ENCODE results near the gene KCNC4.

The KCNC4 gene

GRCh38 chr1:110209715-110210603 lies at the start of gene KCNC4:
KCNC4 (plus strand) TSS chr1:110210314; CDS start chr1:110211500, 1,186 bp downstream.
- DNase-seq (ENCODE audit: low read depth in 2 of 2, low spot score in 1 of 2): peak; percentile 62 to 82

DNA sequence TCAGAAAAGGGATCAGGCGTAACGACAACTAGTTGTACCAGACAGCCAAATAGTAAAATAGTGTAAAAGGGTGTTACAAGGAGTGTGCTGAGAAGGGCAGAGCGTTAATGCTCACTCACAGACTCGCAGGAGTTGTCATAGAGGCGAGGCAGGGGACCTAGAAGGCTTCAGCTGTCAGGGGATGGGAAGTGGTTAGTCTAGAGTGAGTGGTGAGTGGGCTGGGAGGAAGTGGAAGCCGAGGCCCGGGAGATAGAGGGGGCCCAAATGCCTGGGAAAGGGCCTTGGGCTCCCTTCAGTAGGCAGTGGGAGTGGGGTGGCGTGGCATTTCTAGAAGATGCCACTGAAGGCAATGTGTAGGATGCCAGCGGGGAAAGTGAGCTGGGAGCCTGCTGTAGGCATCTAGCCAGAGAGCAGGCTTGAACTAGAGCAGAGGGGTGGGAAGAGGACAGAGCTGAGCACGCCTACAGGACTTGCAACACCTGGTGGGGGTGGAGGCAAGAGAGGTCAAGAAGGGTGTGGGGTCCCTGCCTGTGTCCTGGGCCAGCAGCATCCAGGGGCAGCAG lies 49.5 kb upstream of the KCNC4 start:
- DNase-seq (ENCODE audit: low read depth in 2 of 2, low spot score in 1 of 2): no peak

DNA sequence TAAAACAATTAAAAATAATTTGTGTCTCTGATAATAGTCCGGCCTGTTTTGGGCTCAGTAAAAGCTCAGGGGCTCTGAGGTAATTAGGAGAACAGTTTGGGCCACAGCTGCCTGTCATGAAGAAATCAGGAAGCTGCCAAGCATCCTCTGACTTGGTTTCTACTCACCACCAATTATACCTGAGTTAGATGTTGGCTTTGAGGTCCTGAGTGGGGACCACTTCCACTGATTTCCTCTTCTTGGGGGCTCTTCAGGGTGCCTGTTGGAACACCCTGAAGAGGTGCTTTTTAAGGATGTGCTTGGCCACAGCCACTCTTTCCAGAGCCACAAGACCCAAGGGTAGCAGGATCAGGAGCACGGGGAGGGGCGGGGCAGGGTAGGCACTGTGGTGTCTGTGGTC lies 48.9 kb upstream of the KCNC4 start:
- no peak for DNase-seq (ENCODE audit: low read depth in 2 of 2, low spot score in 1 of 2)

GRCh38 chr1:110161849-110162248 lies 48.3 kb upstream of the KCNC4 start:
- no peak for DNase-seq (ENCODE audit: low read depth in 2 of 2, low spot score in 1 of 2)

- DNase-seq (ENCODE audit: low read depth in 2 of 2, low spot score in 1 of 2): no peak
Observed at GRCh38 chr1:110163591-110163990, 46.5 kb upstream of the KCNC4 start.

DNA sequence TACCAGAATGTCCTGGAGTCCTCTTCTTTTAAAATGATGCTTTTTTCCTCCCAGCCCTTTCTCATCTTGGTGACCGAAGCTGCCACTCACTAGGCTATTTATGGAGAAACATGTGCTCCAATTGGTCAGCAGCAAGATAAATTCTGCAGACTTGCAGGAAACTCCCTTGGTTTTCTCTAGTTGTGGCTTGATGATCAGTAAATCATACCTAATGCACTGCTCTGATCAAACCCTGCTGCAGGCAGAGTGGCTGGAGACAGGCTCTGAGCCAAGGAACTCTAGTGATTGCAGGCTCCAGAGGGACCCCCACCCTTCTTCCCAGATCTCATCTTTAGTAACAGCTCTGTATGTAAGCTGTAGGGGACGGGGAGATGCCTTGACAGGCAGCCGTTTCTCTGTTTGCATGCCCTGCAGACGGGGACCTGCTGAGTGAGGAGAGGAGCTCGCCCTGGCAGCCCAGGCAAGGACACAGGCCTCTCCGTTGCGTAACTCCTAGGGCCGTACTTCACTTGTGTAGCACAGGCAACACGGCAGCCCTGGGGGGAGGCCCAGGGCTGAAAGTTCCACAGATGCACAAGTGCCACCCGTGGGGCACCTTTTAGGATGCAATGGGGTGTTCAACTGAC lies 45.3 kb upstream of the KCNC4 start:
- no peak for DNase-seq (ENCODE audit: low read depth in 2 of 2, low spot score in 1 of 2)

DNA sequence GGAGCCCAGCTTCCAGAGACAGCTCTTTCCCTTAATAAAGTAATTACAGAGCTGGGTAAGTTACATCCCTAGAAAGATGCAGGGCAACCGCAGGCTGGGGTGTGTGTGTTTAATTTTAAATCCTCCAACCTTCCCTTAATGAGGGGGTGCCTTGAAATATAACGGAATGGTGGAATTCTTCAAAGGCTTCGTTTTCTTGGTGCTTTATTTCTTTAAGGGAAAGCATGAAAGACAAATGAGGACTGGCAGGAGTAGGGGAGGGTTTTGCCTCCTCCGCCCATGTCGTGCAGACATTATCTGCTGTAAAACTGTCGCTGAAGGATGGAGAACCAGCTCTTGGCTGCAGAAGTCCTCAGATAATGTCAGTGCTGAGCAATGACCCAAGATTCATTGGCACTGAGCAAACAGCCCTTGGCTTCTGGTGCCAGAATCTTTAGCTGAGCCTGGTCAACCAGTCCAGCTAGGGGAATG lies 44.3 kb upstream of the KCNC4 start:
- DNase-seq (ENCODE audit: low read depth in 2 of 2, low spot score in 1 of 2): no peak

- DNase-seq (ENCODE audit: low read depth in 2 of 2, low spot score in 1 of 2): no peak
Observed at GRCh38 chr1:110166861-110167260, 43.3 kb upstream of the KCNC4 start.

GRCh38 chr1:110170766-110171733 lies 39.1 kb upstream of the KCNC4 start:
- DNase-seq (ENCODE audit: low read depth in 2 of 2, low spot score in 1 of 2): no peak

GRCh38 chr1:110172001-110172400 lies 38.1 kb upstream of the KCNC4 start:
- DNase-seq (ENCODE audit: low read depth in 2 of 2, low spot score in 1 of 2): no peak

DNA sequence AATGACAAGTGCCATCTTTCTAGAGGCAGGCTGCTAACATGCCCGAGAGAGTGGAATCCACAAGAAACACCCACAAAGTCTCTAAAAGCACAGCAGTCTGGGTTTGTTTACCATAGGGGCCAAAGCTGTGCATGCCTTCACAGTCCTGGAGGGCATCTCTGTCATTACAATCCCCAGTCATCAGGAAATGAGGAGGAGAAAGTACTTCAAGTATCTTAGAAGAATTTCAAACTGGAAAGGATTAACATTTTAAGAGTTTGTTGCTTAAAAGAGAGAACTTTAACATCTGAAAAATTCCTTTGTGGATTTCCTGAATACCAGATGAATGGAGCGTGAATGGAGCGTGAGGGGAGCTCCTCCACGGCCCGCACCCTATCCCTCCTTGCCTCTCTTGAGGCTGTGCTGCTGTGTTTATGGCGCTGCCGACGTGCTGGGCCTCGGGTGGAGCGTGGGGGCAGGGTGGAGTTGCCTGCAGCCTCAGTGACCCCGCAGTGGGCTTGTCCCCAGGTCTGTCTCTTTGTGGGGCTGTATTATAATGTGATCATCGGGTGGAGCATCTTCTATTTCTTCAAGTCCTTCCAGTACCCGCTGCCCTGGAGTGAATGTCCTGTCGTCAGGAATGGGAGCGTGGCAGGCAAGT lies 36.5 kb upstream of the KCNC4 start:
- no peak for DNase-seq (ENCODE audit: low read depth in 2 of 2, low spot score in 1 of 2)

DNA sequence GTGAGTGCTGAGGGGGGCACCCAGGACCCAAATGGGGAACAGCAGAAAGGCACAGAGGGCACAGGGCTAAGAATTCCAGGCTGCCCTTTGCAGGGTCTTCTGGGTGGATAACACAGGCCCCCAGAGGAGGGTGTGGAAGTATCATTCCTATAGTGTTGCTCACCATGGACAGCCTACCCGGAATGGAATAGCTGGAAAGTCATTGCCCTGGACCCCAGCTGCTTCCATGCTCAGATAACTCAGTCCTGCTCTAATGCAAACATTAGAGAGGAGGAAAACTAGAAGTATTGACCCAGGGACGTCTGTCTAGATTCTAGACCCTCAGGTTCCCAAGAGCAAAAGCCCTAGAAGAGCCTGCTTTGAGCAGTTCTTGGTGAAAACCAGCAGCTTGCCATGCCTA lies 35.2 kb upstream of the KCNC4 start:
- DNase-seq (ENCODE audit: low read depth in 2 of 2, low spot score in 1 of 2): no peak

DNA sequence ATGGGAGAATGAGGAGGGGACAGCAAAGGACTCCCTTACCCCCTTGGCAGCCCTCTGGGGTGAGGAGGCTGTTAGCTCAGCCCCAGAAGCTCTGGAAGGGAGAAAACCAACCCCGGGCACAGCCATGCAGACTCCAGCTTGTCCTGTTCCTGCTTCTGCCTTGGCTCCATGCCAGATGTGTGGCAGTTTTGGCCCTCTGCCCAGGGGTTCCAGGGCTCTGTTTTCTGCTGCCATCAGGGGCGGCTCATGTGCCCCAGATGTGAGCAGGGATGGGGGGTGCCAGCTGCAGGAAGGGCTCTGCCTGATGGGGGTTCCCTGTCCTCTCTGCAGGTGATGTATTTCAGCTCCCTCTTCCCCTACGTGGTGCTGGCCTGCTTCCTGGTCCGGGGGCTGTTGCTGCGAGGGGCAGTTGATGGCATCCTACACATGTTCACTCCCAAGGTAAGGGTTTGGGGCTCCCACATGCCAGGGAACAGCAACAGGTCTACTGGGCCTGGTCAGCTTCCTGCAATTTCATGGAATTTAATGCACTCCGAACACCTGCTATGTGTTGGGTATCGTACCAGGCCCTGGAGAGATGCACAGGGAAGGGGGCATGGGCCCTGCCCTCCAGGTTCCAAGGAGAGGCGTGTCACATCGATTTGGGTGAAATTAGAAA lies 33.7 kb upstream of the KCNC4 start:
- no peak for DNase-seq (ENCODE audit: low read depth in 2 of 2, low spot score in 1 of 2)

DNA sequence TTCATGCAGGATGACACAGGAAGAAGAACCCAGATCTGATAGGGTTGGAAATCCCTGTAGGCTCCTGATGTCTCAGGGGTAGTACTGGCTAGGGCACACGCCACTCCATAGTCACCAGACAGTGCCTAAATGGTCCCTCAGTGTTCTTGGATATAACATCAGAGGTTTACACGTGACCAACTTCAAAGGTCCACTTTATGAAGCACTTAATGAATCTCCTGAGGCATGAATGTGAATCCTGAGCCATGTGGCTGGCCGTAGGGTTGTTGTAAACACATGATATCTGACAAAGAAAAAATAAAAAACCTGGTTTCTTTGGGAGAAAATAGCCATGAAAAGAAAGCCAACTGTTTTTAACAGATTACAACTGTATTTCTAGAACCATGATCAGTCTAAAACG lies 32.3 kb upstream of the KCNC4 start:
- no peak for DNase-seq (ENCODE audit: low read depth in 2 of 2, low spot score in 1 of 2)

DNA sequence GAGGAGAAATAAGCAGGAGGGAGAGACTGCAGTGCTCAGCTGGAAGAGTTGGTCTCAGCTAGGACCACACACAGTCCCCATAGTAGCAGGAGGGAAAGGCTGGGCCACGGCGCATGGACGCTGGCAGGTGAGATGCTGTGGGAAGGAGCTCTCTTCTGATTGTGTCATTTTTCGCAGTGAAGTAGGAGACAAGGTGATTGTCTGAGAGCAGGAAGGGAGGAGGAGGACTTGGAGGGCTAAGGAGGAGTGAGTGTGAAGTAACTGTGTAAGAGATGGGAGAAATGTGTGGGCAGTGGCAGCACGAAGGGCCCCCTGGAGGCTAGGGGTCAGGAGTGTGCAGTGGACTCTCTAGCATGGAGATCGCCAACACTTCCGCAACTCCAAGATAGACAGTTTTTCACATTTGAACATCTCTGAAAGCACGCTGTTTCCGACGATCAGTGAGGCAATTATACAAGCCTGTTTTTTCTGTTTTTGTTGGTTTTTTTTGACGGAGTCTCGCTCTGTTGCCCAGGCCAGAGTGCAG lies 26.4 kb upstream of the KCNC4 start:
- DNase-seq (ENCODE audit: low read depth in 2 of 2, low spot score in 1 of 2): no peak

DNA sequence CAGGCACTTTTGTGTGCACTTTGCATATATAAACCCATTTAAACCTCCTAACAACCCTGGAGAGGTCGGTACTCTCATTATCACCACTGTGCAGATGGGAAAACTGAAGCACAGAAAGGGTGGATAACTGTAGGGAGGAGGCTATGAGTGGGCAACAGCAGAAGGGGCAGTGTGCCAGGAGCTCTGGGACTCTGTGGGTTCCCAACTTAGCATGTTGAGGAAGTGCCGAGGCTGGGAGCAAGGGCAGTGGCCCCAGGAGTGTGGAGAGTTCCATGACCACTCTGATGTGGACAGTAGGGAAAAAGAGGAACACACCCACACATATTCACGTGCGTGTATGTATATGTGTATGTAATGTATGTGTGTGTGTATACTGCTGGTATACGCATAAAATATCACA lies 25.7 kb upstream of the KCNC4 start:
- DNase-seq (ENCODE audit: low read depth in 2 of 2, low spot score in 1 of 2): no peak

GRCh38 chr1:110185181-110185580 lies 24.9 kb upstream of the KCNC4 start:
- no peak for DNase-seq (ENCODE audit: low read depth in 2 of 2, low spot score in 1 of 2)

GRCh38 chr1:110186558-110186957 lies 23.6 kb upstream of the KCNC4 start:
- no peak for DNase-seq (ENCODE audit: low read depth in 2 of 2, low spot score in 1 of 2)

- no peak for DNase-seq (ENCODE audit: low read depth in 2 of 2, low spot score in 1 of 2)
Observed at GRCh38 chr1:110187139-110187890, 22.8 kb upstream of the KCNC4 start.

All from stimulated activated CD8-positive, alpha-beta memory T cell treated with anti-CD3 and anti-CD28 coated beads, Interleukin-4, amount 100 ng/mL, for 1 hour (primary cell).